Hepatocyte (in vitro differentiated cells): ENCODE measurements around the gene PRR12. TPM values are rescaled to one million over a fixed set of nuclear protein-coding genes. Genes with fewer than 3 reads are reported as not detected.

Experiments used
- DNase-seq: peaks from one replicate; pipeline ENCODE4 v3.0.0-alpha.2; 2016; ENCODE audit warnings: low spot score
- H2AFZ ChIP-seq: fragments of 200-600 bp; sonication (generic); 2 replicates; pipeline ENCODE4 v1.6.0; 2016; ENCODE audit warnings: antibody characterized with exemption, mild to moderate bottlenecking
- H3K27ac ChIP-seq: fragments of 200-600 bp; sonication (generic); 2 replicates; pipeline ENCODE4 v1.5.1; 2016; ENCODE audit warnings: mild to moderate bottlenecking
- H3K27me3 ChIP-seq: fragments of 200-600 bp; sonication (generic); 2 replicates; pipeline ENCODE4 v1.6.1; 2016
- H3K36me3 ChIP-seq: fragments of 200-600 bp; sonication (generic); replicated peaks from 2 replicates; pipeline ENCODE4 v1.5.1; 2016; ENCODE audit warnings: low read depth; ENCODE audit not compliant: insufficient read depth
- H3K4me1 ChIP-seq: fragments of 200-600 bp; sonication (generic); 2 replicates; pipeline ENCODE4 v1.5.1; 2016; ENCODE audit warnings: mild to moderate bottlenecking, moderate library complexity; ENCODE audit not compliant: insufficient read depth
- H3K4me2 ChIP-seq: fragments of 200-600 bp; sonication (generic); 2 replicates; pipeline ENCODE4 v1.6.0; 2016
- H3K4me3 ChIP-seq: fragments of 200-600 bp; sonication (generic); 2 replicates; pipeline ENCODE4 v1.5.1; 2016; ENCODE audit warnings: mild to moderate bottlenecking
- H3K79me2 ChIP-seq: fragments of 200-600 bp; sonication (generic); 2 replicates; pipeline ENCODE4 v1.6.0; 2017; ENCODE audit warnings: mild to moderate bottlenecking
- H3K9me2 ChIP-seq: fragments of 200-600 bp; sonication (generic); replicated peaks from 2 replicates; pipeline ENCODE4 v1.6.0; 2017; ENCODE audit warnings: mild to moderate bottlenecking; ENCODE audit not compliant: insufficient read depth
- H3K9me3 ChIP-seq: fragments of 200-600 bp; sonication (generic); 2 replicates; pipeline ENCODE4 v1.5.1; 2016; ENCODE audit warnings: low read depth, mild to moderate bottlenecking
- H4K20me1 ChIP-seq: fragments of 200-600 bp; sonication (generic); 2 replicates; pipeline ENCODE4 v1.6.0; 2016; ENCODE audit warnings: mild to moderate bottlenecking; ENCODE audit not compliant: insufficient read depth, poor library complexity, severe bottlenecking
- EZH2 ChIP-seq: fragments of 200-600 bp; sonication (generic); IDR thresholded peaks from 2 replicates; pipeline ENCODE4 v1.6.1; 2016; ENCODE audit warnings: antibody characterized with exemption, mild to moderate bottlenecking, borderline replicate concordance
- EZH2phosphoT487 ChIP-seq: fragments of 200-600 bp; sonication (generic); IDR thresholded peaks from one replicate; pipeline ENCODE4 v1.6.1; 2018; ENCODE audit warnings: antibody characterized with exemption, mild to moderate bottlenecking, low read depth, moderate library complexity; ENCODE audit not compliant: unreplicated experiment, severe bottlenecking
- WGBS: methylation state at CpG from one replicate; pipeline ENCODE4 v1.1.6; 2016; ENCODE audit warnings: low lambda C conversion rate; ENCODE audit errors: missing lambda C conversion rate; 5-methylcytosine and 5-hydroxymethylcytosine counted together
- polyA plus RNA-seq: library from polyadenylated mRNA; unstranded; fragments of >200 nt; fragmentation: Nextera tagmentation; extraction: Ambion mirVana; gene quantifications from 2 replicates; pipeline ENCODE4 v1.2.1, GENCODE V29; 2016
- total RNA-seq: library from RNA; depleted of rRNA; stranded (reverse); fragments of >200 nt; gene quantifications from 2 replicates; pipeline ENCODE4 v1.2.3, GENCODE V29; 2014
- TF ChIP-seq, protein P1 (sequence below): fragments of 200-600 bp; sonication (generic); IDR thresholded peaks from 2 replicates; pipeline ENCODE4 v1.5.1; 2016; ENCODE audit warnings: antibody characterized with exemption, mild to moderate bottlenecking; ENCODE audit not compliant: poor library complexity

Gene PRR12
- total and polyA plus RNA-seq, 2 experiments from 2014 or later, result 2.7 to 3.7 TPM

DNA sequence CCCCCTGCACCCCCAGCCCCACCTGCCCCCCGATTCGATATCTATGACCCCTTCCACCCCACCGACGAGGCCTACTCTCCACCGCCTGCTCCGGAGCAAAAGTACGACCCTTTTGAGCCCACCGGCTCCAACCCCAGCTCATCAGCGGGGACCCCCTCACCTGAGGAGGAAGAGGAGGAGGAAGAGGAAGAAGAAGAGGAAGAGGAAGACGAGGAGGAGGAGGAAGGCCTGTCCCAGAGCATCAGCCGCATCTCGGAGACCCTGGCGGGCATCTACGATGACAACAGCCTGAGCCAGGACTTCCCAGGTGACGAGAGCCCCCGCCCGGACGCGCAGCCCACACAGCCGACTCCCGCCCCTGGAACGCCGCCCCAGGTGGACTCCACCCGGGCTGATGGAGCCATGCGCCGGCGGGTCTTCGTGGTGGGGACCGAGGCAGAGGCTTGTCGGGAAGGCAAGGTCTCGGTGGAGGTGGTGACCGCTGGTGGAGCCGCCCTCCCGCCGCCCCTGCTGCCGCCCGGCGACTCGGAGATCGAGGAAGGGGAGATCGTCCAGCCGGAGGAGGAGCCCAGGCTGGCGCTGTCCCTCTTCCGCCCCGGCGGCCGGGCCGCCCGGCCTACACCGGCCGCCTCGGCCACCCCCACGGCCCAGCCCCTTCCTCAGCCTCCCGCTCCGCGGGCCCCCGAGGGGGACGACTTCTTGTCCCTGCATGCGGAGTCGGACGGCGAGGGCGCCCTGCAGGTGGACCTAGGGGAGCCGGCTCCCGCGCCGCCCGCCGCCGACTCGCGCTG is 60.2 kb downstream of the PRR12 start:
- no peak overlapping the region for H3K4me2 ChIP-seq
- no peak for DNase-seq
- 93% methylated on average over 8 of the region's 72 CpGs for WGBS
- no peaks in the 10 kb centered on the region for H3K36me3 ChIP-seq
- no peaks in the 10 kb centered on the region for H3K4me1 ChIP-seq
- no peak overlapping the region for H3K27ac ChIP-seq
- no peaks in the 10 kb centered on the region for H3K9me3 ChIP-seq
- no peaks in the 10 kb centered on the region for H3K27me3 ChIP-seq
- no peaks in the 10 kb centered on the region for H4K20me1 ChIP-seq
- peaks cover 32% of the 10 kb centered on the region for H3K79me2 ChIP-seq
- H3K9me2 ChIP-seq, result no peaks in the 10 kb centered on the region
- no peak overlapping the region for H3K4me3 ChIP-seq
- no peak for TF ChIP-seq EZH2phosphoT487
- no peak for TF ChIP-seq EZH2
- TF ChIP-seq, protein P1, sequence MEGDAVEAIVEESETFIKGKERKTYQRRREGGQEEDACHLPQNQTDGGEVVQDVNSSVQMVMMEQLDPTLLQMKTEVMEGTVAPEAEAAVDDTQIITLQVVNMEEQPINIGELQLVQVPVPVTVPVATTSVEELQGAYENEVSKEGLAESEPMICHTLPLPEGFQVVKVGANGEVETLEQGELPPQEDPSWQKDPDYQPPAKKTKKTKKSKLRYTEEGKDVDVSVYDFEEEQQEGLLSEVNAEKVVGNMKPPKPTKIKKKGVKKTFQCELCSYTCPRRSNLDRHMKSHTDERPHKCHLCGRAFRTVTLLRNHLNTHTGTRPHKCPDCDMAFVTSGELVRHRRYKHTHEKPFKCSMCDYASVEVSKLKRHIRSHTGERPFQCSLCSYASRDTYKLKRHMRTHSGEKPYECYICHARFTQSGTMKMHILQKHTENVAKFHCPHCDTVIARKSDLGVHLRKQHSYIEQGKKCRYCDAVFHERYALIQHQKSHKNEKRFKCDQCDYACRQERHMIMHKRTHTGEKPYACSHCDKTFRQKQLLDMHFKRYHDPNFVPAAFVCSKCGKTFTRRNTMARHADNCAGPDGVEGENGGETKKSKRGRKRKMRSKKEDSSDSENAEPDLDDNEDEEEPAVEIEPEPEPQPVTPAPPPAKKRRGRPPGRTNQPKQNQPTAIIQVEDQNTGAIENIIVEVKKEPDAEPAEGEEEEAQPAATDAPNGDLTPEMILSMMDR, result no peak
- no peak overlapping the region for H2AFZ ChIP-seq

DNA sequence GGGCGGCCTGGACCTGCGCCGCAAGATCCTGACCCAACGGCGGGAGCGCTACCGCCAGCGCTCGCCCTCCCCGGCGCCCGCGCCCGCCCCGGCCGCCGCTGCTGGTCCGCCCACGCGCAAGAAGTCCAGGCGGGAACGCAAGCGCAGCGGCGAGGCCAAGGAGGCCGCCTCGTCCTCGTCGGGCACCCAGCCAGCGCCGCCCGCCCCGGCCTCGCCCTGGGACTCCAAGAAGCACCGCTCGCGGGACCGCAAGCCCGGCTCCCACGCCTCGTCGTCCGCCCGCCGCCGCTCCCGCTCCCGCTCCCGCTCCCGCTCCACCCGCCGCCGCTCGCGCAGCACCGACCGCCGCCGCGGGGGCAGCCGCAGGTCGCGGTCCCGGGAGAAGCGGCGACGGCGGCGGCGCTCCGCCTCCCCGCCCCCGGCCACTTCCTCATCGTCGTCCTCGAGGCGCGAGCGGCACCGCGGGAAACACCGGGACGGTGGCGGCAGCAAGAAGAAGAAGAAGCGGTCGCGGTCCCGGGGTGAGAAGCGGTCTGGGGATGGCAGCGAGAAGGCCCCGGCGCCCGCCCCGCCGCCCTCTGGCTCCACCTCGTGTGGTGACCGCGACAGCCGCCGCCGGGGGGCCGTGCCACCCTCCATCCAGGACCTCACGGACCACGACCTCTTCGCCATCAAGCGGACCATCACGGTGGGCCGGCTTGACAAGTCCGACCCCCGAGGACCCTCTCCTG is 61.0 kb downstream of the PRR12 start:
- no peaks in the 10 kb centered on the region for H3K9me2 ChIP-seq
- H3K4me3 ChIP-seq, result no peak overlapping the region
- H3K9me3 ChIP-seq, result no peaks in the 10 kb centered on the region
- H2AFZ ChIP-seq, result no peak overlapping the region
- no peaks in the 10 kb centered on the region for H4K20me1 ChIP-seq
- no peaks in the 10 kb centered on the region for H3K36me3 ChIP-seq
- no peak for DNase-seq
- H3K79me2 ChIP-seq, result peaks cover 24% of the 10 kb centered on the region
- H3K27ac ChIP-seq, result no peak overlapping the region
- 100% methylated on average over 14 of the region's 110 CpGs for WGBS
- no peak for TF ChIP-seq EZH2phosphoT487
- TF ChIP-seq, protein P1, result no peak
- no peak for TF ChIP-seq EZH2
- no peaks in the 10 kb centered on the region for H3K4me1 ChIP-seq
- H3K27me3 ChIP-seq, result no peaks in the 10 kb centered on the region
- H3K4me2 ChIP-seq, result no peak overlapping the region

DNA sequence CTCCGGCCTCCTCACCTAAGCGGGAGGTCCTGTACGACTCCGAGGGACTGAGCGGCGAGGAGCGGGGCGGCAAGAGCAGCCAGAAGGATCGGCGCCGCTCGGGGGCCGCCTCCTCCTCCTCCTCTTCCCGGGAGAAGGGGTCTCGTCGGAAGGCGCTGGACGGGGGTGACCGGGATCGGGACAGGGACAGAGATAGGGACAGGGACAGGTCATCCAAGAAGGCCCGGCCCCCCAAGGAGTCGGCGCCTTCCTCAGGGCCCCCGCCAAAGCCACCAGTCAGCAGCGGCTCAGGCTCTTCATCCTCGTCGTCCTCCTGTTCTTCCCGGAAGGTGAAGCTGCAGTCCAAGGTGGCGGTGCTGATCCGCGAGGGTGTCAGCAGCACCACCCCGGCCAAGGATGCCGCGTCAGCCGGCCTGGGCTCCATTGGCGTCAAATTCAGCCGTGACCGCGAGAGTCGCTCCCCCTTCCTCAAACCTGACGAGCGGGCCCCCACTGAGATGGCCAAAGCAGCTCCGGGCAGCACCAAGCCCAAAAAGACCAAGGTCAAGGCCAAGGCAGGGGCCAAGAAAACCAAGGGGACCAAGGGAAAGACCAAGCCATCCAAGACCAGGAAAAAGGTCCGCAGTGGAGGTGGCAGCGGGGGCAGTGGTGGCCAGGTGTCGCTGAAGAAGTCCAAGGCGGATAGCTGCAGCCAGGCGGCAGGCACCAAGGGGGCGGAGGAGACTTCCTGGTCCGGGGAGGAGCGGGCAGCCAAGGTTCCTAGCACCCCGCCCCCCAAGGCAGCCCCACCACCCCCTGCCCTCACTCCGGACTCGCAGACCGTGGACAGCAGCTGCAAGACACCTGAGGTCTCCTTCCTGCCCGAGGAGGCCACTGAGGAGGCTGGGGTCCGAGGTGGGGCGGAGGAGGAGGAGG is 61.8 kb downstream of the PRR12 start:
- TF ChIP-seq EZH2phosphoT487, result no peak
- TF ChIP-seq EZH2, result no peak
- TF ChIP-seq, protein P1, result no peak
- 98% methylated on average over 42 of the region's 58 CpGs for WGBS
- H3K36me3 ChIP-seq, result no peaks in the 10 kb centered on the region

More for the DNA sequence above, 61.8 kb downstream of the PRR12 start:
- Histone ChIP-seq H3K9me2 (no peaks in the 10 kb centered on the region), H4K20me1 (no peaks in the 10 kb centered on the region), H3K27me3 (no peaks in the 10 kb centered on the region), H3K9me3 (no peaks in the 10 kb centered on the region), H3K4me2 (no peak overlapping the region), H3K79me2 (peaks cover 16% of the 10 kb centered on the region), H3K4me1 (no peaks in the 10 kb centered on the region), H2AFZ (no peak overlapping the region), H3K27ac (no peak overlapping the region), H3K4me3 (no peak overlapping the region)
- DNase-seq, result no peak
